Measurements from ENCODE around the gene LRRC10.
"Not testable (repeated sequence)": the region's sequence is repeated elsewhere in the genome, so short reads cannot be mapped to it uniquely, and the experiment has no call there.

Gene LRRC10

DNA sequence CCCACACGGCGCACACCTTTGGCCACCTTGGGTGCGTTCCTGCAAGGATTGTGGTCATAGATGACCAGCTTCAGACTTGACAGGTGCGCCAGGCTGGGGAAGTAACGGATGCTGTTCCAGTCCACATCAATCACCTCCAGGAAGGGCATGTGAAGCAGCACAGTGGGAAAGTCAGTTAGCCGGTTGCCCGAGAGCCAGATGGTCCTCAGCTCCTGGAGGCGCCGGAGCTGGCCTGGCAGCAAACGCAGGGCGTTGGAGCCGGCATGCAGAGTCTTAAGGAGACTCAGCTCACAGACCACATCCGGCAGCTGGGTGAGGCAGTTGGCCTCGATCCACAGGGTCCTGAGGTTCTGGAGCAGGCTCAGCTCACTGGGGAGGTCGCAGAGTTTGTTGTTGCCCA lies 581 bp downstream of the LRRC10 start:
- H3K27ac ChIP-seq (replicated peaks) = no peak overlapping the region
- no peak for DNase-seq (ENCODE audit: low read depth in 1 of 2, low spot score in 1 of 2)
- TF ChIP-seq GABPA (IDR thresholded peaks at IDR 0.05; ENCODE audit: low read depth) (no peak), SPI1 (IDR thresholded peaks at IDR 0.05; ENCODE audit: borderline replicate concordance, low read depth) (no peak), POLR2AphosphoS5 (IDR thresholded peaks at IDR 0.05; ENCODE audit: low read depth) (no peak), CTCF (IDR thresholded peaks at IDR 0.05; ENCODE audit: insufficient read depth, low read length) (no peak)
- TF ChIP-seq, protein P1, sequence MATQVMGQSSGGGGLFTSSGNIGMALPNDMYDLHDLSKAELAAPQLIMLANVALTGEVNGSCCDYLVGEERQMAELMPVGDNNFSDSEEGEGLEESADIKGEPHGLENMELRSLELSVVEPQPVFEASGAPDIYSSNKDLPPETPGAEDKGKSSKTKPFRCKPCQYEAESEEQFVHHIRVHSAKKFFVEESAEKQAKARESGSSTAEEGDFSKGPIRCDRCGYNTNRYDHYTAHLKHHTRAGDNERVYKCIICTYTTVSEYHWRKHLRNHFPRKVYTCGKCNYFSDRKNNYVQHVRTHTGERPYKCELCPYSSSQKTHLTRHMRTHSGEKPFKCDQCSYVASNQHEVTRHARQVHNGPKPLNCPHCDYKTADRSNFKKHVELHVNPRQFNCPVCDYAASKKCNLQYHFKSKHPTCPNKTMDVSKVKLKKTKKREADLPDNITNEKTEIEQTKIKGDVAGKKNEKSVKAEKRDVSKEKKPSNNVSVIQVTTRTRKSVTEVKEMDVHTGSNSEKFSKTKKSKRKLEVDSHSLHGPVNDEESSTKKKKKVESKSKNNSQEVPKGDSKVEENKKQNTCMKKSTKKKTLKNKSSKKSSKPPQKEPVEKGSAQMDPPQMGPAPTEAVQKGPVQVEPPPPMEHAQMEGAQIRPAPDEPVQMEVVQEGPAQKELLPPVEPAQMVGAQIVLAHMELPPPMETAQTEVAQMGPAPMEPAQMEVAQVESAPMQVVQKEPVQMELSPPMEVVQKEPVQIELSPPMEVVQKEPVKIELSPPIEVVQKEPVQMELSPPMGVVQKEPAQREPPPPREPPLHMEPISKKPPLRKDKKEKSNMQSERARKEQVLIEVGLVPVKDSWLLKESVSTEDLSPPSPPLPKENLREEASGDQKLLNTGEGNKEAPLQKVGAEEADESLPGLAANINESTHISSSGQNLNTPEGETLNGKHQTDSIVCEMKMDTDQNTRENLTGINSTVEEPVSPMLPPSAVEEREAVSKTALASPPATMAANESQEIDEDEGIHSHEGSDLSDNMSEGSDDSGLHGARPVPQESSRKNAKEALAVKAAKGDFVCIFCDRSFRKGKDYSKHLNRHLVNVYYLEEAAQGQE (IDR thresholded peaks at IDR 0.05; ENCODE audit: insufficient replicate concordance, low read depth) = no peak
- H3K4me3 ChIP-seq (replicated peaks; ENCODE audit: insufficient read depth, low read length) = no peak overlapping the region
- H3K27me3 ChIP-seq (ENCODE audit: insufficient read depth, poor library complexity, severe bottlenecking) = no peaks in the 10 kb centered on the region

- Histone ChIP-seq H3K4me3 (replicated peaks; ENCODE audit: insufficient read depth, low read length) (no peak overlapping the region), H3K27ac (replicated peaks) (no peak overlapping the region), H3K27me3 (ENCODE audit: insufficient read depth, poor library complexity, severe bottlenecking) (no peaks in the 10 kb centered on the region)
- DNase-seq (ENCODE audit: low read depth in 1 of 2, low spot score in 1 of 2) = no peak
- TF ChIP-seq SPI1 (IDR thresholded peaks at IDR 0.05; ENCODE audit: borderline replicate concordance, low read depth) = no peak
- no peak for TF ChIP-seq GABPA (IDR thresholded peaks at IDR 0.05; ENCODE audit: low read depth)
- TF ChIP-seq, protein P1 (IDR thresholded peaks at IDR 0.05; ENCODE audit: insufficient replicate concordance, low read depth) = no peak
- TF ChIP-seq POLR2AphosphoS5 (IDR thresholded peaks at IDR 0.05; ENCODE audit: low read depth) = no peak
- no peak for TF ChIP-seq CTCF (IDR thresholded peaks at IDR 0.05; ENCODE audit: insufficient read depth, low read length)
These were observed 2.6 kb downstream of the LRRC10 start for GRCh38 chr12:69608114-69608513.

- not testable (repeated sequence) for H3K4me3 ChIP-seq (replicated peaks; ENCODE audit: insufficient read depth, low read length); H3K27me3 ChIP-seq (ENCODE audit: insufficient read depth, poor library complexity, severe bottlenecking); DNase-seq (ENCODE audit: low read depth in 1 of 2, low spot score in 1 of 2); H3K27ac ChIP-seq (replicated peaks)
These were observed 6.4 kb downstream of the LRRC10 start for GRCh38 chr12:69604275-69604674.

DNA sequence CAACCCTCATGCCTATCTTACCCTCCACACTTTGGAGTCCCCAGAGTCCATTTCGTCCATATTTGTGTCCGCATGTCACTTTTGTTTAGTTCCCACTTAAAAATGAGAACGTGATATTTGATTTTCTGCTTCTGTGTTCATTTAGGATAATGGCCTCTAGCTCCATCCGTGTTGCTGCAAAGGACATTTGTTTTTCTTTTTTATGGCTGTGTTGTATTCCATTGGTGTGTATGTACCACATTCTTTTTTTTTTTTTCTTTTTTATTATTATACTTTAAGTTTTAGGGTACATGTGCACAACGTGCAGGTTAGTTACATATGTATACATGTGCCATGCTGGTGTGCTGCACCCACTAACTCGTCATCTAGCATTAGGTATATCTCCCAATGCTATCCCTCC lies 7.2 kb downstream of the LRRC10 start:
- H3K4me3 ChIP-seq (replicated peaks; ENCODE audit: insufficient read depth, low read length); DNase-seq (ENCODE audit: low read depth in 1 of 2, low spot score in 1 of 2); H3K27ac ChIP-seq (replicated peaks); H3K27me3 ChIP-seq (ENCODE audit: insufficient read depth, poor library complexity, severe bottlenecking): not testable (repeated sequence)

GRCh38 chr12:69602954-69603353 lies 7.8 kb downstream of the LRRC10 start:
- no peak overlapping the region for H3K4me3 ChIP-seq (replicated peaks; ENCODE audit: insufficient read depth, low read length)
- H3K27me3 ChIP-seq (ENCODE audit: insufficient read depth, poor library complexity, severe bottlenecking) = no peaks in the 10 kb centered on the region
- H3K27ac ChIP-seq (replicated peaks) = no peak overlapping the region
- no peak for DNase-seq (ENCODE audit: low read depth in 1 of 2, low spot score in 1 of 2)
- TF ChIP-seq POLR2AphosphoS5 (IDR thresholded peaks at IDR 0.05; ENCODE audit: low read depth) (no peak), SPI1 (IDR thresholded peaks at IDR 0.05; ENCODE audit: borderline replicate concordance, low read depth) (no peak), CTCF (IDR thresholded peaks at IDR 0.05; ENCODE audit: insufficient read depth, low read length) (no peak), GABPA (IDR thresholded peaks at IDR 0.05; ENCODE audit: low read depth) (no peak)
- TF ChIP-seq, protein P1 (IDR thresholded peaks at IDR 0.05; ENCODE audit: insufficient replicate concordance, low read depth) = no peak

Data from HL-60 (cell line).